ENCODE data around the gene RASAL2.

DNA sequence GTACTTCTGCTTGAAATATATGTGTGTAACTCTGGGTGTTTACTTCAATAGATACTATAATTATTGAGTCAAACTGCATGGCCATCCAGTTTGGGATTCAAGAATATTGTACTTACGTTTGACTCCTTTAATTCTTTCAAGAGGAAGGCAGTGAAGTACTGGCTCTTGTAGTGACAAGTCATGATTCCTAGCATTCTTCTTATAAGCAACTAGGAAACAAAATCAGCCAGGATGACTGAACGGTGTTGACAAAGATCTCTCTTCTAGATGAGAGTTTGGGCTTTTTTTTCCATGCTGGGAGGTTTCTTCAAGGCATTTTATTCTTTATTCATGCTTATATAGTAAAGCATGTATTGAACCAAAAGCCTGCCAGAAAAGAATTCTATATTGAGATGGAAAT is 344.5 kb downstream of the RASAL2 start:
- TF ChIP-seq POLR2A (IDR thresholded peaks at IDR 0.05) (no peak), POLR2AphosphoS5 (IDR thresholded peaks at IDR 0.05) (no peak)
- TF ChIP-seq, protein P1, sequence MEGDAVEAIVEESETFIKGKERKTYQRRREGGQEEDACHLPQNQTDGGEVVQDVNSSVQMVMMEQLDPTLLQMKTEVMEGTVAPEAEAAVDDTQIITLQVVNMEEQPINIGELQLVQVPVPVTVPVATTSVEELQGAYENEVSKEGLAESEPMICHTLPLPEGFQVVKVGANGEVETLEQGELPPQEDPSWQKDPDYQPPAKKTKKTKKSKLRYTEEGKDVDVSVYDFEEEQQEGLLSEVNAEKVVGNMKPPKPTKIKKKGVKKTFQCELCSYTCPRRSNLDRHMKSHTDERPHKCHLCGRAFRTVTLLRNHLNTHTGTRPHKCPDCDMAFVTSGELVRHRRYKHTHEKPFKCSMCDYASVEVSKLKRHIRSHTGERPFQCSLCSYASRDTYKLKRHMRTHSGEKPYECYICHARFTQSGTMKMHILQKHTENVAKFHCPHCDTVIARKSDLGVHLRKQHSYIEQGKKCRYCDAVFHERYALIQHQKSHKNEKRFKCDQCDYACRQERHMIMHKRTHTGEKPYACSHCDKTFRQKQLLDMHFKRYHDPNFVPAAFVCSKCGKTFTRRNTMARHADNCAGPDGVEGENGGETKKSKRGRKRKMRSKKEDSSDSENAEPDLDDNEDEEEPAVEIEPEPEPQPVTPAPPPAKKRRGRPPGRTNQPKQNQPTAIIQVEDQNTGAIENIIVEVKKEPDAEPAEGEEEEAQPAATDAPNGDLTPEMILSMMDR (IDR thresholded peaks at IDR 0.05) = no peak
